Testis (tissue), 2 donors: ENCODE results near the gene KLHL3.

ENCODE experiments used
- POLR2A ChIP-seq: fragments of 450-650 bp; IDR thresholded peaks from one replicate; pipeline ENCODE4 v1.6.1; 2017; ENCODE audit warnings: antibody characterized with exemption, mild to moderate bottlenecking, moderate library complexity
- TF ChIP-seq, protein P1 (sequence below), 3 experiments: fragments of 450-650 bp in 2 of 3; fragments of 200-600 bp in 1 of 3; sonication (generic) in 1 of 3; IDR thresholded peaks; one replicate each; pipeline ENCODE4 v1.5.1; 2016 to 2019; ENCODE audit warnings: antibody characterized with exemption in 3 of 3, mild to moderate bottlenecking in 2 of 3, moderate library complexity in 1 of 3

DNA sequence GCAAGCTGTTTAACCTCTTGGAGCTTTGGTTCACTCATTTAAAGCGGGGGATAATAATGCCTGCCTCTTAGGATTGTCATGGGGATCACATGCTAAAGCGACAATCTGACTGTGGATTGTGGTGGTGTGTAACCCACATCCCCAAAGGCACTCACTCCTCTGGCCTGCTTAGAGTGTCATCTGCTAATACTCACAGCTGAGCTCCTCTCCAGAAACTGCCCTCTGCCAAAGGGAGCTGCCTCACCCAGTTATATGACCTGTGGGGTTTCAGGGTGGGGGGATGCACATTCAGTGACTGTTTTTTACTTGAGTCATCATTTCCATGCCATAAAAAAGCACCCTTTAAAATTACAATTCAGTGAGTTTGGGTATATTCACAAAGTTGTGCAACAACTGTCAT, 126.8 kb downstream of the KLHL3 start:
- TF ChIP-seq, protein P1, sequence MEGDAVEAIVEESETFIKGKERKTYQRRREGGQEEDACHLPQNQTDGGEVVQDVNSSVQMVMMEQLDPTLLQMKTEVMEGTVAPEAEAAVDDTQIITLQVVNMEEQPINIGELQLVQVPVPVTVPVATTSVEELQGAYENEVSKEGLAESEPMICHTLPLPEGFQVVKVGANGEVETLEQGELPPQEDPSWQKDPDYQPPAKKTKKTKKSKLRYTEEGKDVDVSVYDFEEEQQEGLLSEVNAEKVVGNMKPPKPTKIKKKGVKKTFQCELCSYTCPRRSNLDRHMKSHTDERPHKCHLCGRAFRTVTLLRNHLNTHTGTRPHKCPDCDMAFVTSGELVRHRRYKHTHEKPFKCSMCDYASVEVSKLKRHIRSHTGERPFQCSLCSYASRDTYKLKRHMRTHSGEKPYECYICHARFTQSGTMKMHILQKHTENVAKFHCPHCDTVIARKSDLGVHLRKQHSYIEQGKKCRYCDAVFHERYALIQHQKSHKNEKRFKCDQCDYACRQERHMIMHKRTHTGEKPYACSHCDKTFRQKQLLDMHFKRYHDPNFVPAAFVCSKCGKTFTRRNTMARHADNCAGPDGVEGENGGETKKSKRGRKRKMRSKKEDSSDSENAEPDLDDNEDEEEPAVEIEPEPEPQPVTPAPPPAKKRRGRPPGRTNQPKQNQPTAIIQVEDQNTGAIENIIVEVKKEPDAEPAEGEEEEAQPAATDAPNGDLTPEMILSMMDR (IDR thresholded peaks at IDR 0.05): no peak
- TF ChIP-seq POLR2A: no peak
